NCI-H2171 treated with DMSO at 0.1 percent for 48 hours (cell line): ENCODE measurements around the gene LSG1.

ENCODE experiments used
- DNase-seq: peaks from one replicate; lab custom pipeline; 2025; lab: John Stamatoyannopoulos, UW

The LSG1 gene

GRCh38 chr3:194686816-194687637, 15.0 kb upstream of the LSG1 start:
- DNase-seq, result peak; percentile 26

- DNase-seq, result peak; percentile 26
Measured at GRCh38 chr3:194686414-194686815, 14.4 kb upstream of the LSG1 start.

- DNase-seq, result peak; percentile 77
Measured at GRCh38 chr3:194685718-194686413, 13.9 kb upstream of the LSG1 start, which contains the start of gene FAM43A. TSS of gene FAM43A (plus strand) at chr3:194685883. CDS start at chr3:194686827, 944 bp downstream.

- no peak for DNase-seq
Measured at GRCh38 chr3:194685065-194685717, 13.2 kb upstream of the LSG1 start.

GRCh38 chr3:194683380-194683779, 11.4 kb upstream of the LSG1 start:
- DNase-seq, result no peak

GRCh38 chr3:194682694-194683310, 10.8 kb upstream of the LSG1 start:
- DNase-seq, result peak; percentile 90

- no peak for DNase-seq
Measured at GRCh38 chr3:194682189-194682693, 10.2 kb upstream of the LSG1 start.

- no peak for DNase-seq
Measured at GRCh38 chr3:194680888-194681615, 9.1 kb upstream of the LSG1 start.

- DNase-seq, result no peak
Measured at GRCh38 chr3:194676471-194676870, 4.5 kb upstream of the LSG1 start.

GRCh38 chr3:194675680-194676079, 3.7 kb upstream of the LSG1 start:
- DNase-seq, result no peak

- no peak for DNase-seq
Measured at GRCh38 chr3:194675081-194675640, 3.2 kb upstream of the LSG1 start.

GRCh38 chr3:194673761-194674160, 1.8 kb upstream of the LSG1 start:
- DNase-seq, result no peak

GRCh38 chr3:194672876-194673275, 885 bp upstream of the LSG1 start:
- no peak for DNase-seq

- peak; percentile 59 for DNase-seq
Measured at GRCh38 chr3:194671511-194671899, 486 bp downstream of the LSG1 start.

- DNase-seq, result no peak
Measured at GRCh38 chr3:194667363-194667762, 4.6 kb downstream of the LSG1 start.

- no peak for DNase-seq
Measured at GRCh38 chr3:194664857-194665256, 7.1 kb downstream of the LSG1 start.

- no peak for DNase-seq
Measured at GRCh38 chr3:194661946-194662345, 10.0 kb downstream of the LSG1 start.

GRCh38 chr3:194661374-194661773, 10.6 kb downstream of the LSG1 start:
- peak; percentile 94 for DNase-seq

- DNase-seq, result no peak
Measured at GRCh38 chr3:194659778-194660177, 12.2 kb downstream of the LSG1 start.

GRCh38 chr3:194658477-194659242, 13.3 kb downstream of the LSG1 start:
- DNase-seq, result no peak
